TTC549 (cell line): Measurements from ENCODE around the gene NFX1.
A peak's percentile ranks its signal among the peaks of the same experiment; 100 is the strongest.

Source experiments
- FAIRE-seq: peaks from 2 replicates; lab custom pipeline; 2012; peaks lifted over from hg19 to GRCh38; lab: Jason Lieb, UNC

NFX1 gene

GRCh38 chr9:33290247-33291030 is at the start of gene NFX1:
TSS of gene NFX1 (plus strand) at chr9:33290516. CDS start at chr9:33290573, 57 bp downstream.
- peak; percentile 76 for FAIRE-seq

- no peak for FAIRE-seq
These were observed 49.0 kb upstream of the NFX1 start for GRCh38 chr9:33241298-33241697.

DNA sequence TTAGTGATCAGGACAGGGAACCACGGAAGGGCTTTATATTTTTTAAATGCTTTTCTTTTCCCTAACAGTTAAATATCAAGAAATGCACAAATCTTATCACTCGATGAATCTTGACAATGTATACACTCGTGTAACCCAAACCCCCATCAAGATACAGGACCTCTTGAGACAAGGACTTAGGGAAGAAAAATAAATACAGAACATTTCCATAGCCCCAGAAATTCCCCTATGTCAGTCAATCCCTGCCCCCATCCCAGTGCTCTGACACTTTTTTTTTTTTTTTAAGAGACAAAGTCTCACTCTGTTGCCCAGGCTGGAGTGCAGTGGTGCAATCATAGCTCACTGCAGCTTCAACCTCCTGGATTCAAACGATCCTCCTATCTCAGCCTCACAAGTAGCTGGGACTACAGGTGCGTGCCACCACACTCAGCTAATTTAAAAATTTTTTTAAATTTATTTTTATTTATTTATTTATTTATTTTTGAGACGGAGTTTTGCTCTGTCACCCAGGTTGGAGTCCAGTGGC is 47.6 kb upstream of the NFX1 start:
- no peak for FAIRE-seq

GRCh38 chr9:33244137-33244784 is 46.1 kb upstream of the NFX1 start:
- FAIRE-seq: no peak

DNA sequence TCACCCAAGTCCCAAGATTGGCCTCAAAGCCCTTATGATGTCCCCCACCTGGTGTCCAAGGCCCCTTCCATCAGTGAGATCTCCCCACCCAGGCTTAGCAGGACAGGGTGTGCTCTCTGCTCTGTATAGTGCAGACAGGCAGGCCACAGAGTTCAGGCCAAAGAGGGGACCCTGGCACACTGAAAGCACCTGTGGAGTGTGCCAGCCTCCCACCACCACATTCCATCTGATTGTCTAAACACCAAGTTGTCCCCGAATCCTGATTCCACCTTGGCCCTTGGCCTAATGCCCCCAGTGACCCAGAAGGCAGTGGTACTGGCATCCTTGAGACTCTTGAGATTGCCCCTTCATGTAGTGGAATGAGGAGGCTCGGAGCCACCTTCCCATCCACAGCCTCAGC is 45.0 kb upstream of the NFX1 start:
- FAIRE-seq: no peak

DNA sequence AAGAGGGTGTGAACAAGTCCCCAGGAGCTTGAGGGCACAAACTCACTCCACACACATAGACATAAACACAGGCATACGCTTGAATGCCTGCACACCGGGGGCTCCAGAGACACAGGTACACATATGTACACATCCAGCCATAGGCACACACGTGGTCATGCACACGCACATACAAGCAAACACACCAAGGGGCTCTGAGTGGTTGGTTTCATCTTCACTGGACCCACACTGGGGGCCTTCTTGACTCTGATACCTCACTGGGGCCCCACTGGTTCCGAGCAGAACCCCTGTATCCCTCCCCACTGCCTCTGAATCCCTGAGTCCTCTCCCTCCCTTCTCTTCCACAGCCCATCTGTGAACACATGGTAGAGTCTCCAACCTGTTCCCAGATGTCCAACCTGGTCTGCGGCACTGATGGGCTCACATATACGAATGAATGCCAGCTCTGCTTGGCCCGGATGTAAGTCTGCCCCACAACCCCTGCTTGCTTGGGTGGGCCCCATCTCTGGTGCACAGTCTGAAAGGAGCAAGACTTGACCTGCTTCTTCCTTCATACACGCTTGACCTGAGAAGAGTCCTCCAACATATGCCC is 44.0 kb upstream of the NFX1 start:
- no peak for FAIRE-seq

- FAIRE-seq: no peak
These were observed 41.7 kb upstream of the NFX1 start for GRCh38 chr9:33248606-33249005.

- FAIRE-seq: no peak
These were observed 41.1 kb upstream of the NFX1 start for GRCh38 chr9:33249087-33249658.

GRCh38 chr9:33249983-33250382 is 40.3 kb upstream of the NFX1 start:
- no peak for FAIRE-seq

DNA sequence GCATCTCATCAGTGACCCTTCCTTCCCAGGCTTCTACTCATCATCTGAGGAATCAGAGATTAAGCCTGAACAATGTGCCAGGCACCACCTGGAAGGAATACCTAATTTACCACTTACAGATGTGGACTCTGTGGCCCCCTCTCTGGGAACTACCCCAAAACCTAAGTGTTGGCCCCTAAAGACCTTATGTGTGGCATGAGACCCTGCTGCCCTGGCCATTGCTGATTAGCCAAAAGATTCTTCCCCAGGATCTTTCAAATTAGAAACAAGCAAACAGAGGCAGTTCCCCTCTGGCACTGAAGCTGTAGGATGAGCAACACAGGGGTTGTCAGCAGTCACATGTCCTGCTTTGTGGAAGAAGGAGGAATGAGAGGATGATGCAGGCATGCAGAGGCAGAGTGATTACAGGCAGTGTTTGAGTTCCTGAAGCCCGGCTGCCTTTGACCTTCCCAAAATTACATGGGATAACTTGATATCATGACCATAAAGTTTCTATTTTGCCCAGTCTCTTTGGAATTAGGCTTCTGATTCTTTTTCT is 39.8 kb upstream of the NFX1 start:
- FAIRE-seq: no peak

- no peak for FAIRE-seq
These were observed 36.1 kb upstream of the NFX1 start for GRCh38 chr9:33254211-33254610.

DNA sequence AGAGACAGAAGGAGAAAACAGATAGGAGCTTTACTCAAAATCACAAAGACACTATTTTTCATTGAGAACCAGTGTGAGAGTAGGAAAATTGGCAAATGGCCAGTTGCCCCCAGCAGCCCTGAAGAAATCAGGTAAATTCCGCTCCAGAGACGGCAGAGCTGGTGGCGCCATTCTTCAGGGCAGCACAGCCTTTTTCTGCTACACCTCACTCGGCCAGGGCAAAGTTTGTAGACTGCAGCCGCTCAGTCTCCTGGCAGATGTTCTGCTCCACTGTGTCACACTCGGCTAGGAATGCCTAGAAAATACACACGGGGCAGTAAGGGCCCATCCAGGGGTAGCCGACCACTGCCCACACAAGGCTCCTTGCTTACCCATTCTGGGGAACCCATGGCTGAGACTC is 35.3 kb upstream of the NFX1 start:
- FAIRE-seq: no peak

DNA sequence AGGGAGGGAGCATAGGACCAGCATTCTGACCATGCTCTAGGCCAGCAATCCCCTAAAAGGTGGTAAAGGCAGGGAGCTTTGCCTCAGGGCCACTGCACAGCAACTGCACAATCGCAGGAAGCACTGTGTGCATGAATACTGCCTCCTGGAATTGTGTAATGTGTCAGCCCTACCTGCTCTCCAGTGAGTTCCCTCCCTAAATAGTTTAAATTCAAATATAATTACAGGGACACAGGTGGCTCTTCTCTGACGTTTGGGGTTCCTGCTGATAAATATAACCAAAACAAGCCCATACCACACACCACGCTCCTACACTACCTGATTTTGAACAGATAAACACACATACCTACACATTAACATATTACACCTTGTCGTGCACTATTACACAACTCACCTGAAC is 34.8 kb upstream of the NFX1 start:
- no peak for FAIRE-seq

- FAIRE-seq: no peak
These were observed 34.1 kb upstream of the NFX1 start for GRCh38 chr9:33256236-33256635.

DNA sequence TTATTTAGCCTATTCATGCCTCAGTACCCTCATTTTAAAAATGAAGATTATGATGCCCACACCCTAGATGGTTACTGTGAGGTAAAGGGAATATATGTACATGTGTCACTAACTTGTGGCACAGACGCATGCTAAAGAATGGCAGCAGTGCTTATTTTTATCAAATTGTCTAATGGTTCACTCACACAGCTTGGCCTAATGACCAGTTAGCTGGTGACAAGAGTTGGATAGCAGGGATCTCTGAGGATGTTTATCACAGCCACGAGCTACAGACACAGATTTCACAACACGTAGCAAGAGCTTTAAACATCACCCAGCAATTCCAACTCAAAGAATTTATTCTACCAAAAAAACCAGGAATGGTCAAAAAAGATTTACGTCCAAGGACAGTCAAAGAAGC is 33.0 kb upstream of the NFX1 start:
- FAIRE-seq: no peak

GRCh38 chr9:33260372-33260771 is 29.9 kb upstream of the NFX1 start:
- no peak for FAIRE-seq

DNA sequence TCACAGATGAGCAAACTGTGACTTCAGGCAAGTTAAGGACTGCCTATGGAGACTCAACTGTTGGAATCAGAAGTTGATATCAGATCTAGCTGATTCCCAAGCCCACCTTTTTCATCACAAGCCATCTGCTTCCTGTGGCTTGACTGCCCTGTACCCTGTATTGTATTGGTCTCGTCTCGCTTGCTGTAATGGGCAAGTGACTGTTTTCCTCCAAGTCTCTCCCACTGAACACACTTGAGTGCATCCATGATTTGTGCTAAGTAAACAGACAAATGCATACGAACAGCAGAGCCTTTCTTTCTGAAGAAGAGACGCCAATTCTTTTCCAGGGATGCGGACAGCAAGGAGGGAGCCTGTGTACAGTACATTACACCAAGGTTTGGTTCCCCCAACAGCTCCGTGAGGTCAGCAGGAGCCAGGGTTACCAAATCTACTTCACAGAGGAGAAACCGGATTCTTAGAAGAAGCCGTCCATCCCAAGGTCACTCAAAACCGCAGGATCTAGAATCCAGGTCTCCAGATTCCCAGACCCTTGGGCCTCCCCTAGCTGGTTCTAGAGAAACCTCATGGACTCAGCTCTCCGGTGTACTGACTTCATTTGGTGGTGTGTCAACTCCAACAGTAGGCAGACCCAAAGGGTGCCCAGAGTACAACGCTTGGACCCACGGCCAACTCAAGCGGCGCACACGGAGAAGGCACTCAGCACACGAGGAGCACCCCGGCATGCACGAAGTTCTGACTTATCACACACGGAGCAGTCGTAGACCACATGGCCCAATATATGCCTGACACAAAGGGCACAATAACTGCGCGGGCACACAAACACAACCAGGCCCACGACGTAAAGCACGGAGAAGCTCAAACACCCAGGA is 26.9 kb upstream of the NFX1 start:
- no peak for FAIRE-seq

- FAIRE-seq: no peak
These were observed 26.3 kb upstream of the NFX1 start for GRCh38 chr9:33264003-33264472.

- FAIRE-seq: peak; percentile 87
These were observed 25.7 kb upstream of the NFX1 start, which contains the start of the genes BAG1 and CHMP5 for GRCh38 chr9:33264473-33265177. TSS of gene BAG1 (minus strand) at chr9:33264708. TSS of gene CHMP5 (plus strand) at chr9:33265049. CDS start at chr9:33265079, 30 bp downstream.

DNA sequence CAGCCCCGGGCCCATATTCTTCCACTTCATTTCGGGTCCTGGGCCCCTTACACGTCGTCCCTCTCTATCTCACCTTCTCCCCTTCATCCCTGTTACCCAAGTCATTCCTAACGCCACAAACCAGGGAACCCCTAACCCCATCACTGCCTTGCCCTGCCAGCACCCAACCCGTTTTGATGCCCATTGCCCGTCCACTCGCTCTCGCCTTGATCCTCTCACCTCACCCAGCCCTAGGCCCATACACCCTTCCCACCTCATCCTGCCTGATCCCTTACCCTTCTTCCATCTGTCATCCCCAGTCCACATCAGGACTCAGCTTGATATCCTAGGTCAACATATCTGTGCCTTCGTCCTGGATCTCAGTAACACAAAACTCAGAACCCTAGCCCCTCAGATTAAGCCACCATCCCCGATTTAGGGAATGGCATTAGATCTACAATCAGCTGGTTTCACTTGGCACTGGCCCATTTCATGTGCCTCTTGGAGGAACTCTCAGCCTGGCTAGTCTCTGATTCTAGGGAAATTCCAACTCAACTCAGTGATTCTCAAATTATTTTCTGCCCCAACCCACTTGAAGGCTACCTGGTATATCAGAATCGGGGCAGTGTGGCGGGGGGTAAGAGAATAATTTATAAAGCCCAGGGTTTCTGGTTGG is 25.0 kb upstream of the NFX1 start:
- no peak for FAIRE-seq
